C1 segment of cervical spinal cord (tissue), 14 donors: ENCODE results near the gene USP17L11.
"Not testable (repeated sequence)": the region's sequence is repeated elsewhere in the genome, so short reads cannot be mapped to it uniquely, and the experiment has no call there.

Source experiments
- DNase-seq, 14 donors: peaks; one replicate each; lab custom pipeline; 2025; lab: John Stamatoyannopoulos, UW

USP17L11 gene

GRCh38 chr4:9215105-9215504 is at the start of gene USP17L11:
Gene USP17L11, plus strand, starts transcription at chr4:9215405. Its CDS starts 0 bp downstream, at chr4:9215405.
- not testable (repeated sequence) for DNase-seq

- peak in 1 of 14 donors; percentile 3 for DNase-seq
Measured at GRCh38 chr4:9165990-9166389, 49.2 kb upstream of the USP17L11 start.

- not testable (repeated sequence) for DNase-seq
Measured at GRCh38 chr4:9169791-9170459, 45.3 kb upstream of the USP17L11 start, which contains the start of gene FAM90A26. Gene FAM90A26, plus strand, starts transcription at chr4:9170409. Its CDS starts 2,764 bp downstream, at chr4:9173173.

GRCh38 chr4:9210357-9210756 is 4.8 kb upstream of the USP17L11 start, which contains the start of gene USP17L10:
Gene USP17L10, plus strand, starts transcription at chr4:9210657. Its CDS starts 0 bp downstream, at chr4:9210657.
- DNase-seq: not testable (repeated sequence)

- DNase-seq: not testable (repeated sequence)
Measured at GRCh38 chr4:9214701-9215100, 504 bp upstream of the USP17L11 start.

- DNase-seq: not testable (repeated sequence)
Measured at GRCh38 chr4:9219852-9220251, 4.6 kb downstream of the USP17L11 start, which contains the start of gene USP17L12. Gene USP17L12, plus strand, starts transcription at chr4:9220152. Its CDS starts 0 bp downstream, at chr4:9220152.

- not testable (repeated sequence) for DNase-seq
Measured at GRCh38 chr4:9224596-9224995, 9.4 kb downstream of the USP17L11 start, which contains the start of gene USP17L13. Gene USP17L13, plus strand, starts transcription at chr4:9224896. Its CDS starts 0 bp downstream, at chr4:9224896.

GRCh38 chr4:9230249-9230648 is 15.0 kb downstream of the USP17L11 start:
- DNase-seq: not testable (repeated sequence)

- DNase-seq: not testable (repeated sequence)
Measured at GRCh38 chr4:9234085-9234484, 18.9 kb downstream of the USP17L11 start, which contains the start of gene USP17L15. Gene USP17L15, plus strand, starts transcription at chr4:9234385. Its CDS starts 0 bp downstream, at chr4:9234385.

GRCh38 chr4:9238461-9238860 is 23.3 kb downstream of the USP17L11 start:
- not testable (repeated sequence) for DNase-seq

- DNase-seq: not testable (repeated sequence)
Measured at GRCh38 chr4:9243579-9243978, 28.4 kb downstream of the USP17L11 start, which contains the start of gene USP17L17. Gene USP17L17, plus strand, starts transcription at chr4:9243879. Its CDS starts 0 bp downstream, at chr4:9243879.

GRCh38 chr4:9247953-9248680 is 32.9 kb downstream of the USP17L11 start, which contains the start of gene USP17L18:
Gene USP17L18, plus strand, starts transcription at chr4:9248630. Its CDS starts 0 bp downstream, at chr4:9248630.
- DNase-seq: not testable (repeated sequence)

- not testable (repeated sequence) for DNase-seq
Measured at GRCh38 chr4:9253078-9253477, 37.9 kb downstream of the USP17L11 start, which contains the start of gene USP17L19. Gene USP17L19, plus strand, starts transcription at chr4:9253378. Its CDS starts 0 bp downstream, at chr4:9253378.

- not testable (repeated sequence) for DNase-seq
Measured at GRCh38 chr4:9257824-9258223, 42.6 kb downstream of the USP17L11 start, which contains the start of gene USP17L20. Gene USP17L20, plus strand, starts transcription at chr4:9258124. Its CDS starts 0 bp downstream, at chr4:9258124.

GRCh38 chr4:9262572-9262971 is 47.4 kb downstream of the USP17L11 start, which contains the start of gene USP17L21:
Gene USP17L21, plus strand, starts transcription at chr4:9262872. Its CDS starts 0 bp downstream, at chr4:9262872.
- DNase-seq: not testable (repeated sequence)
